ENCODE data around the gene FBXL22. TPM values are rescaled to one million over a fixed set of nuclear protein-coding genes. Genes with fewer than 3 reads are reported as not detected.

The FBXL22 gene
- total RNA-seq, 1 experiment from 2014 or later, result 0.46 TPM

- TF ChIP-seq ZNF512 (CRISPR knock-in tag; IDR thresholded peaks at IDR 0.05; ENCODE audit: borderline replicate concordance) (no peak), SP1 (CRISPR knock-in tag; conservative IDR thresholded peaks at IDR 0.05) (no peak), ZNF671 (CRISPR knock-in tag; IDR thresholded peaks at IDR 0.05) (no peak)
Observed at GRCh38 chr15:63586790-63587189, 10.4 kb upstream of the FBXL22 start (continued).

GRCh38 chr15:63587527-63587926, 9.7 kb upstream of the FBXL22 start:
- no peaks in the 10 kb centered on the region for H3K9me3 Mint-ChIP-seq
- CTCF ChIA-PET, result interaction anchor here (0.7 kb wide), 1 partner anchor 13 kb away, joined by 3 read pairs; no protein-coding TSS in a partner anchor
- H3K27me3 Mint-ChIP-seq (ENCODE audit: low read depth), result no peaks in the 10 kb centered on the region; the same call in 1 of the 2 replicates
- POLR2A ChIA-PET, result interaction anchor here (0.9 kb wide), 1 partner anchor 11 kb away, joined by 3 read pairs; no protein-coding TSS in a partner anchor
- peaks cover 5% of the 10 kb centered on the region for H3K4me1 Mint-ChIP-seq
- DNase-seq (ENCODE audit: low spot score) (no peak), ATAC-seq (no peak)
- no peak overlapping the region for H3K4me3 Mint-ChIP-seq
- H3K27ac Mint-ChIP-seq, result no peak overlapping the region
- TF ChIP-seq FOXK1 (CRISPR knock-in tag; IDR thresholded peaks at IDR 0.05) (no peak), JUN (CRISPR knock-in tag; IDR thresholded peaks at IDR 0.05) (no peak), ZNF263 (CRISPR knock-in tag; IDR thresholded peaks at IDR 0.05; ENCODE audit: low read depth) (no peak), NR3C1 (CRISPR knock-in tag; conservative IDR thresholded peaks at IDR 0.05; ENCODE audit: low read depth) (no peak), PRRX2 (CRISPR knock-in tag; IDR thresholded peaks at IDR 0.05) (no peak), OVOL2 (CRISPR knock-in tag; IDR thresholded peaks at IDR 0.05; ENCODE audit: borderline replicate concordance) (no peak), PRDM15 (CRISPR knock-in tag; IDR thresholded peaks at IDR 0.05) (no peak), TEAD1 (CRISPR knock-in tag; IDR thresholded peaks at IDR 0.05) (no peak), NR1H2 (CRISPR knock-in tag; IDR thresholded peaks at IDR 0.05) (no peak), RELA (CRISPR knock-in tag; IDR thresholded peaks at IDR 0.05; ENCODE audit: borderline replicate concordance) (no peak), IRF2 (CRISPR knock-in tag; IDR thresholded peaks at IDR 0.05; ENCODE audit: borderline replicate concordance, low read depth) (no peak), AFF4 (CRISPR knock-in tag; IDR thresholded peaks at IDR 0.05; ENCODE audit: borderline replicate concordance) (no peak), MYBL2 (CRISPR knock-in tag; IDR thresholded peaks at IDR 0.05) (no peak), ATF6 (CRISPR knock-in tag; IDR thresholded peaks at IDR 0.05) (no peak), GRHL2 (CRISPR knock-in tag; IDR thresholded peaks at IDR 0.05; ENCODE audit: insufficient replicate concordance, severe bottlenecking) (no peak)
- peaks cover 45% of the 10 kb centered on the region for H3K36me3 Mint-ChIP-seq

Measured in WTC11 (cell line).